A549 (cell line): ENCODE data around the gene PSMB7. TPM values are rescaled to one million over a fixed set of nuclear protein-coding genes. Genes with fewer than 3 reads are reported as not detected.

Source experiments
- ATAC-seq, 2 experiments: fragments of 200-7000 bp in 1 of 2; fragments of >200 bp in 1 of 2; cut with Nextera tagmentation in 1 of 2; cut with Tn5 transposase in 1 of 2; 3 replicates each; pipeline versions ENCODE4 v1.8.0 to v1.9.1; 2018 to 2020; ENCODE audit warnings: mild to moderate bottlenecking in 1 of 2, moderate library complexity in 1 of 2
- CTCF ChIA-PET: fragments of 300-600 bp; sonication (Branson Sonifier 250); formaldehyde crosslinking; extraction: SDS; loops from one replicate; lab custom pipeline; 2021; ENCODE audit warnings: antibody characterized with exemption, inconsistent platforms; lab: Yijun Ruan, JAX
- POLR2A ChIA-PET: fragments of 350-600 bp; formaldehyde crosslinking; extraction: SDS; loops from one replicate; lab custom pipeline; 2021; ENCODE audit warnings: antibody characterized with exemption, inconsistent platforms; lab: Yijun Ruan, JAX
- DNase-seq, 2 experiments: peaks; one replicate each; pipeline versions ENCODE4 v3.0.0 to v3.0.0-alpha.2; 2011 to 2016; ENCODE audit warnings: low read depth in 1 of 2, low spot score in 1 of 2
- FAIRE-seq: peaks from 2 replicates; lab custom pipeline; 2011; peaks lifted over from hg19 to GRCh38; lab: Jason Lieb, UNC
- H3K27ac ChIP-seq, 2 experiments: fragments of >200 bp; sonication (Bioruptor Twin); formaldehyde crosslinking; 3 replicates each; pipeline ENCODE4 v1.5.1; 2016 to 2017
- H3K4me1 ChIP-seq: fragments of >200 bp; sonication (Bioruptor Twin); formaldehyde crosslinking; 3 replicates; pipeline ENCODE4 v1.6.1; 2016
- H3K4me2 ChIP-seq: fragments of >200 bp; sonication (Bioruptor Twin); formaldehyde crosslinking; 3 replicates; pipeline ENCODE4 v1.6.1; 2016
- H3K4me3 ChIP-seq: fragments of >200 bp; sonication (Bioruptor Twin); formaldehyde crosslinking; 3 replicates; pipeline ENCODE4 v1.5.1; 2016
- H3K9me3 ChIP-seq: fragments of >200 bp; sonication (Bioruptor Twin); formaldehyde crosslinking; 3 replicates; pipeline ENCODE4 v1.6.1; 2016
- BHLHE40 ChIP-seq: IDR thresholded peaks from 2 replicates; pipeline ENCODE4 v1.6.1; 2012; ENCODE audit warnings: low read depth, low read length, inconsistent platforms
- CEBPB ChIP-seq, 2 experiments: fragments of >200 bp in 1 of 2; sonication (Bioruptor Twin) in 1 of 2; formaldehyde crosslinking in 1 of 2; IDR thresholded peaks; 2 replicates each; pipeline ENCODE4 v1.6.1; 2012 to 2016
- CHD2 ChIP-seq: fragments of 150-350 bp; IDR thresholded peaks from 2 replicates; pipeline ENCODE4 v1.6.1; 2014; ENCODE audit warnings: low read length; ENCODE audit not compliant: partially characterized antibody
- CHD4 ChIP-seq: fragments of 200-600 bp; sonication (generic); IDR thresholded peaks from 2 replicates; pipeline ENCODE4 v1.6.1; 2016; ENCODE audit warnings: antibody characterized with exemption, mild to moderate bottlenecking, borderline replicate concordance
- EHF ChIP-seq: fragments of 250-450 bp; sonication (Bioruptor Pico); IDR thresholded peaks from 2 replicates; pipeline ENCODE4 v1.5.0; 2020; ENCODE audit warnings: mild to moderate bottlenecking
- FOSB ChIP-seq: fragments of 250-450 bp; sonication (Bioruptor Pico); IDR thresholded peaks from 2 replicates; pipeline ENCODE4 v1.5.0; 2020; ENCODE audit warnings: mild to moderate bottlenecking, moderate library complexity
- FOSL2 ChIP-seq, 2 experiments: fragments of 450-650 bp in 1 of 2; fragments of >200 bp in 1 of 2; sonication (Bioruptor Twin) in 1 of 2; formaldehyde crosslinking; IDR thresholded peaks; 2 replicates each; pipeline versions ENCODE4 v1.5.0 to v1.6.1; 2016 to 2020; ENCODE audit warnings: mild to moderate bottlenecking in 1 of 2, moderate library complexity in 1 of 2
- FOXS1 ChIP-seq: fragments of 250-450 bp; sonication (Bioruptor Pico); IDR thresholded peaks from 2 replicates; pipeline ENCODE4 v1.5.0; 2020; ENCODE audit warnings: mild to moderate bottlenecking, moderate library complexity
- HDAC2 ChIP-seq: fragments of 200-600 bp; sonication (generic); IDR thresholded peaks from 2 replicates; pipeline ENCODE4 v1.6.1; 2016
- HOXB13 ChIP-seq: fragments of 250-450 bp; sonication (Bioruptor Pico); IDR thresholded peaks from 2 replicates; pipeline ENCODE4 v1.5.0; 2020; ENCODE audit warnings: low read depth, mild to moderate bottlenecking, moderate library complexity
- HOXB5 ChIP-seq: fragments of 250-450 bp; sonication (Bioruptor Pico); IDR thresholded peaks from 2 replicates; pipeline ENCODE4 v1.5.0; 2020; ENCODE audit warnings: mild to moderate bottlenecking, moderate library complexity
- MAX ChIP-seq: IDR thresholded peaks from 2 replicates; pipeline ENCODE4 v1.6.1; 2012
- MAZ ChIP-seq: fragments of 150-350 bp; IDR thresholded peaks from 2 replicates; pipeline ENCODE4 v1.6.1; 2014; ENCODE audit warnings: antibody characterized with exemption, low read depth, low read length, borderline replicate concordance
- NPAS2 ChIP-seq: fragments of 250-450 bp; sonication (Bioruptor Pico); IDR thresholded peaks from 2 replicates; pipeline ENCODE4 v1.8.0; 2022; ENCODE audit warnings: mild to moderate bottlenecking, moderate library complexity, borderline replicate concordance
- NR3C1 ChIP-seq: fragments of >200 bp; sonication (Bioruptor Twin); formaldehyde crosslinking; IDR thresholded peaks from 3 replicates; pipeline ENCODE4 v1.6.1; 2017
- PHF8 ChIP-seq: fragments of 200-600 bp; sonication (generic); IDR thresholded peaks from 2 replicates; pipeline ENCODE4 v1.6.1; 2016; ENCODE audit warnings: low read depth, mild to moderate bottlenecking, antibody characterized with exemption, moderate library complexity, borderline replicate concordance
- POLR2A ChIP-seq: IDR thresholded peaks from 2 replicates; pipeline ENCODE4 v1.6.1; 2012; ENCODE audit warnings: mild to moderate bottlenecking, low read length
- POLR2AphosphoS2 ChIP-seq: conservative IDR thresholded peaks from 2 replicates; pipeline ENCODE4 v1.6.1; 2012; ENCODE audit warnings: low read length, improper control_type of control experiment, inconsistent platforms
- RAD21 ChIP-seq, 2 experiments: fragments of >200 bp in 1 of 2; sonication (Bioruptor Twin) in 1 of 2; formaldehyde crosslinking in 1 of 2; IDR thresholded peaks in 1 of 2; conservative IDR thresholded peaks in 1 of 2; 2 replicates in 1 of 2; 3 replicates in 1 of 2; pipeline ENCODE4 v1.6.1; 2012 to 2018; ENCODE audit warnings: inconsistent platforms in 1 of 2
- RARB ChIP-seq: fragments of 250-450 bp; sonication (Bioruptor Pico); IDR thresholded peaks from 2 replicates; pipeline ENCODE4 v1.8.0; 2021; ENCODE audit warnings: mild to moderate bottlenecking, moderate library complexity
- REST ChIP-seq: fragments of 200-600 bp; sonication (generic); IDR thresholded peaks from 2 replicates; pipeline ENCODE4 v1.6.1; 2016; ENCODE audit warnings: antibody characterized with exemption, mild to moderate bottlenecking, moderate library complexity
- RFX5 ChIP-seq: fragments of 450-650 bp; IDR thresholded peaks from 2 replicates; pipeline ENCODE4 v1.7.1; 2014; ENCODE audit warnings: antibody characterized with exemption, mild to moderate bottlenecking, moderate library complexity
- SREBF2 ChIP-seq: fragments of 450-650 bp; IDR thresholded peaks from 2 replicates; pipeline ENCODE4 v1.6.1; 2014; ENCODE audit warnings: mild to moderate bottlenecking, moderate library complexity
- ZC3H11A ChIP-seq: fragments of 450-650 bp; IDR thresholded peaks from 2 replicates; pipeline ENCODE4 v1.6.1; 2014; ENCODE audit warnings: antibody characterized with exemption, mild to moderate bottlenecking
- ZNF302 ChIP-seq: fragments of 250-450 bp; sonication (Bioruptor Pico); IDR thresholded peaks from 2 replicates; pipeline ENCODE4 v1.9.0; 2021; ENCODE audit warnings: inconsistent platforms, mild to moderate bottlenecking, moderate library complexity
- ZSCAN20 ChIP-seq: fragments of 250-450 bp; sonication (Bioruptor Pico); IDR thresholded peaks from 2 replicates; pipeline ENCODE4 v1.8.0; 2022; ENCODE audit warnings: mild to moderate bottlenecking, moderate library complexity
- WGBS: methylation state at CpG from one replicate; pipeline ENCODE4 v1.1.6; 2017; ENCODE audit errors: missing lambda C conversion rate; 5-methylcytosine and 5-hydroxymethylcytosine counted together
- polyA plus RNA-seq, 4 experiments: library from polyadenylated mRNA; depleted of rRNA in 3 of 4; stranded (reverse); fragments of >200 nt; fragmentation: RNase III in 1 of 4; extraction: RNeasy Plus Mini Kit Qiagen cat#74134 plus additional on column Dnase treatment in 1 of 4; gene quantifications; 2 replicates in 3 of 4; 3 replicates in 1 of 4; pipeline ENCODE4 v1.2.3, GENCODE V29; 2011 to 2017
- TF ChIP-seq, protein P1 (sequence below): fragments of 250-450 bp; sonication (Bioruptor Pico); IDR thresholded peaks from 2 replicates; pipeline ENCODE4 v1.5.0; 2020; ENCODE audit warnings: low read depth, mild to moderate bottlenecking, moderate library complexity
- TF ChIP-seq, protein P2 (sequence below): fragments of >200 bp; sonication (Bioruptor Twin); formaldehyde crosslinking; IDR thresholded peaks from 3 replicates; pipeline ENCODE4 v1.6.1; 2016
- TF ChIP-seq, protein P3 (sequence below): fragments of 450-650 bp; IDR thresholded peaks from 2 replicates; pipeline ENCODE4 v1.6.1; 2014; ENCODE audit warnings: antibody characterized with exemption

Gene PSMB7
- polyA plus RNA-seq, 2 of the 4 experiments (the other 2 are of a cell fraction) = 332 to 418 TPM

DNA sequence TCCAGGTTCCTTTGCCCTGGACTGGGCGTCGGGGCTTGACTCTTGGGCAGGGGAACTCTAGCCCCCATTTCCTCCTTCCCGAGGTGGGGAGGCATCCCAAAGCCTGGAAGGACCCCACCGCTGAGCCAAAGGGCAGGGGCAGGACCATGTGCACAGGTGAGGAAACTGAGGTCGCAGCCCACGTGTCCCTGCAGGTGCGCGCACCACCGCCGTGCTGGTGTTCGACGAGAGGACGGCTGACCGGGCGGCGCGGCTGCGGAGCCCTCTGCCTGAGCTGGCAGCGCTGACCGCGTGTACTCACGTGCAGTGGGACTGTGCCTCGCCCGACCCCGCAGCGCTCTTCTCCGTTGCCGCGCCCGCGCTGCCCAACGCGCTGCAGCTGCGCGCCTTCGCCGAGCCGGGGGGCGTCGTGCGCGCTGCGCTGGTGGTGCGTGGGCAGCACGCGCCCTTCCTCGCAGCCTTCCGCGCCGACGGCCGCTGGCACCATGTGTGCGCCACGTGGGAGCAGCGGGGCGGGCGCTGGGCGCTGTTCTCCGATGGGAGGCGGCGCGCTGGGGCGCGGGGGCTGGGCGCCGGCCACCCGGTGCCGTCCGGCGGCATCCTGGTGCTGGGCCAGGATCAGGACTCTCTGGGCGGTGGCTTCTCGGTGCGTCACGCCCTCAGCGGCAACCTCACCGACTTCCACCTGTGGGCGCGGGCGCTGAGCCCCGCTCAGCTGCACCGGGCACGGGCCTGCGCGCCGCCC, 37.8 kb upstream of the PSMB7 start:
- H3K4me3 ChIP-seq = peak overlapping the region; percentile 61
- no peaks in the 10 kb centered on the region for H3K9me3 ChIP-seq
- ChIA-PET POLR2A (no interaction called here), CTCF (interaction anchor here (0.7 to 1.8 kb wide), 8 partner anchors 9 to 61 kb away, joined by 3 to 8 read pairs (median 4); partner anchors contain the start of gene PSMB7)
- WGBS = 96% methylated on average over 25 of the region's 85 CpGs
- FAIRE-seq (no peak), DNase-seq (peak in 1 of 2 experiments; percentile 61), ATAC-seq (no peak; a peak in 3 of 6 replicates)
- H3K4me1 ChIP-seq = peaks cover 7% of the 10 kb centered on the region; the same call in 2 of the 3 replicates
- H3K4me2 ChIP-seq = peak overlapping the region; percentile 84
- TF ChIP-seq HOXB5 = no peak
- TF ChIP-seq HOXB13 (CRISPR knock-in tag) = 0 out of 2 replicates have a peak, but pooled peaks have one; percentile 26
- no peak for TF ChIP-seq CHD4
- TF ChIP-seq FOSL2 (IDR thresholded peaks at IDR 0.05) = no peak
- TF ChIP-seq FOSL2 (CRISPR knock-in tag; IDR thresholded peaks at IDR 0.05) = no peak
- peak; percentile 76 for TF ChIP-seq MAX
- TF ChIP-seq SREBF2 = no peak
- TF ChIP-seq NPAS2 (CRISPR knock-in tag) = peak; percentile 49; the same call in 1 of the 2 replicates
- no peak for TF ChIP-seq BHLHE40
- no peak for TF ChIP-seq ZC3H11A
- TF ChIP-seq POLR2A = peak; percentile 43; the same call in 1 of the 2 replicates
- no peak for TF ChIP-seq FOSB
- TF ChIP-seq MAZ = no peak
- TF ChIP-seq REST = no peak
- TF ChIP-seq NR3C1 = no peak
- TF ChIP-seq RARB (CRISPR knock-in tag) = no peak
- no peak for TF ChIP-seq HDAC2
- peak overlapping the region; percentile 79 to 84 for H3K27ac ChIP-seq

- H3K9me3 ChIP-seq = no peaks in the 10 kb centered on the region
- WGBS = 91% methylated on average over 17 of the region's 19 CpGs
- ATAC-seq (no peak), FAIRE-seq (no peak), DNase-seq (no peak)
- H3K27ac ChIP-seq = no peak overlapping the region
- H3K4me2 ChIP-seq = no peak overlapping the region; the same call in 1 of the 3 replicates
- peaks cover 7% of the 10 kb centered on the region; the same call in 2 of the 3 replicates for H3K4me1 ChIP-seq
- TF ChIP-seq FOXS1 (CRISPR knock-in tag) (no peak), CEBPB (IDR thresholded peaks at IDR 0.05) (no peak), BHLHE40 (no peak), RAD21 (conservative IDR thresholded peaks at IDR 0.05 in 1 of 2, IDR thresholded peaks at IDR 0.05 in 1 of 2) (no peak), HDAC2 (no peak), PHF8 (no peak), ZNF302 (CRISPR knock-in tag) (no peak), FOSB (no peak), RFX5 (no peak), CHD2 (no peak), ZSCAN20 (CRISPR knock-in tag) (no peak), HOXB5 (no peak), POLR2AphosphoS2 (no peak), EHF (CRISPR knock-in tag) (no peak)
- TF ChIP-seq, protein P1, sequence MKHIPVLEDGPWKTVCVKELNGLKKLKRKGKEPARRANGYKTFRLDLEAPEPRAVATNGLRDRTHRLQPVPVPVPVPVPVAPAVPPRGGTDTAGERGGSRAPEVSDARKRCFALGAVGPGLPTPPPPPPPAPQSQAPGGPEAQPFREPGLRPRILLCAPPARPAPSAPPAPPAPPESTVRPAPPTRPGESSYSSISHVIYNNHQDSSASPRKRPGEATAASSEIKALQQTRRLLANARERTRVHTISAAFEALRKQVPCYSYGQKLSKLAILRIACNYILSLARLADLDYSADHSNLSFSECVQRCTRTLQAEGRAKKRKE (CRISPR knock-in tag) = no peak
- TF ChIP-seq, protein P2, sequence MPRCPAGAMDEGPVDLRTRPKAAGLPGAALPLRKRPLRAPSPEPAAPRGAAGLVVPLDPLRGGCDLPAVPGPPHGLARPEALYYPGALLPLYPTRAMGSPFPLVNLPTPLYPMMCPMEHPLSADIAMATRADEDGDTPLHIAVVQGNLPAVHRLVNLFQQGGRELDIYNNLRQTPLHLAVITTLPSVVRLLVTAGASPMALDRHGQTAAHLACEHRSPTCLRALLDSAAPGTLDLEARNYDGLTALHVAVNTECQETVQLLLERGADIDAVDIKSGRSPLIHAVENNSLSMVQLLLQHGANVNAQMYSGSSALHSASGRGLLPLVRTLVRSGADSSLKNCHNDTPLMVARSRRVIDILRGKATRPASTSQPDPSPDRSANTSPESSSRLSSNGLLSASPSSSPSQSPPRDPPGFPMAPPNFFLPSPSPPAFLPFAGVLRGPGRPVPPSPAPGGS = no peak
- TF ChIP-seq, protein P3, sequence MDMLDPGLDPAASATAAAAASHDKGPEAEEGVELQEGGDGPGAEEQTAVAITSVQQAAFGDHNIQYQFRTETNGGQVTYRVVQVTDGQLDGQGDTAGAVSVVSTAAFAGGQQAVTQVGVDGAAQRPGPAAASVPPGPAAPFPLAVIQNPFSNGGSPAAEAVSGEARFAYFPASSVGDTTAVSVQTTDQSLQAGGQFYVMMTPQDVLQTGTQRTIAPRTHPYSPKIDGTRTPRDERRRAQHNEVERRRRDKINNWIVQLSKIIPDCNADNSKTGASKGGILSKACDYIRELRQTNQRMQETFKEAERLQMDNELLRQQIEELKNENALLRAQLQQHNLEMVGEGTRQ = no peak
- POLR2A ChIA-PET = no interaction called here
- no peak overlapping the region for H3K4me3 ChIP-seq
- CTCF ChIA-PET = interaction anchor here (1.7 to 1.8 kb wide), 2 partner anchors 33 to 36 kb away, joined by 4 to 8 read pairs; partner anchors contain the start of gene PSMB7
Measured at GRCh38 chr9:124452326-124452725, 37.1 kb upstream of the PSMB7 start.
